Central memory CD8-positive, alpha-beta T cell (primary cell): Measurements from ENCODE around the gene CNPY1.
"Not testable (repeated sequence)": the region's sequence is repeated elsewhere in the genome, so short reads cannot be mapped to it uniquely, and the experiment has no call there.

Source experiments
- ATAC-seq: fragments of 150-1000 bp; cut with Tn5 transposase; replicated peaks from 2 replicates; pipeline ENCODE4 v1.10.0; 2022; ENCODE audit warnings: mild to moderate bottlenecking, moderate FRiP score, moderate number of reproducible peaks; ENCODE audit not compliant: poor library complexity, severe bottlenecking; ENCODE audit errors: extremely low read depth
- DNase-seq, 2 donors: peaks; one replicate each; pipeline ENCODE4 v3.0.0; 2021; ENCODE audit warnings: low spot score in 2 of 2
- H3K27ac Mint-ChIP-seq: one replicate; pipeline ENCODE4 v1.8.0; 2022; ENCODE audit warnings: low read depth, mild to moderate bottlenecking, moderate library complexity, mixed read lengths
- H3K27me3 Mint-ChIP-seq: one replicate; pipeline ENCODE4 v1.8.0; 2022; ENCODE audit warnings: mixed read lengths
- H3K36me3 Mint-ChIP-seq: one replicate; pipeline ENCODE4 v1.8.0; 2022; ENCODE audit warnings: mild to moderate bottlenecking, moderate library complexity, mixed read lengths; ENCODE audit not compliant: insufficient read depth
- H3K4me1 Mint-ChIP-seq: one replicate; pipeline ENCODE4 v1.8.0; 2022; ENCODE audit warnings: mixed read lengths
- H3K4me3 Mint-ChIP-seq: one replicate; pipeline ENCODE4 v1.8.0; 2022; ENCODE audit warnings: mild to moderate bottlenecking, moderate library complexity, mixed read lengths
- H3K9me3 Mint-ChIP-seq: one replicate; pipeline ENCODE4 v1.8.0; 2022; ENCODE audit warnings: mixed read lengths

CNPY1 gene

DNA sequence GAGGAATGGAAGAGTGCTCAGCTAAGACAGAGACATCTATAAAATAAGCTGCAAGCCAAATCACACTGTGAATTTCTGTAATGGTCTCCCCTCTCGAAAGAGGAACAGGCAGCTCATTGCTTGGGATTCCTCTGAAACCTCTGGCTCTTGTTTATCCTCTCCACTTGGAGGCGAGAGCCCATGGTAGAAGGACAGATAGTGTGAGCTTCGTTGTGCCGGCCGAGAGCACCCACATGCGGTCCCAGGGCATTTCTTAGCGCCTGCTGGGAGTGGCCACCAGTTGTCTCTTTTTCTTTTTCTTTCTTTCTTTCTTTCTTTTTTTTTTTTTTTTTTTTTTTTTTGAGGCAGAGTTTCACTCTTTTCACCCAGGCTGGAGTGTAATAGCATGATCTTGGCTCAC lies 26.2 kb downstream of the CNPY1 start:
- Mint-ChIP-seq H3K4me1 (no peaks in the 10 kb centered on the region), H3K4me3 (no peak overlapping the region), H3K27me3 (peaks cover 65% of the 10 kb centered on the region), H3K36me3 (no peaks in the 10 kb centered on the region), H3K27ac (no peak overlapping the region), H3K9me3 (no peaks in the 10 kb centered on the region)
- ATAC-seq (no peak), DNase-seq (no peak)

DNA sequence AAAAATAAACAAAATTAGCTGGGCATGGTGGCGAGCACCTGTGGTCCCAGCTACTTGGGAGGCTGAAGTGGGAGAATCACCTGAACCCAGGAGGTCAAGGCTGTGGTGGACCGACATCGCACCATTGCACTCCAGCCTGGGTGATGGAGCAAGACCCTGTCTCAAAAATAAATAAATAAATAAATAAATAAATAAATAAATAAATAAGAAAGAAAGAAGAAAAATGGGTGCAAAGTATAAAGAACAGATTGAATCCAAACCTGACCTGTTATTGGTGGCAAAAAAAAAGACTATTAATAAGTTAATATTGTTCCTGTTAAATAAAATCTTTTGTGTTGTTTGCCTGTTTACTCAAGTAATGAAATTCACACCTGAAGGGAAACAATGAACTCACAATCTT lies 27.0 kb downstream of the CNPY1 start:
- peaks cover 69% of the 10 kb centered on the region for H3K27me3 Mint-ChIP-seq
- H3K4me1 Mint-ChIP-seq, H3K4me3 Mint-ChIP-seq, H3K36me3 Mint-ChIP-seq, H3K9me3 Mint-ChIP-seq, DNase-seq, H3K27ac Mint-ChIP-seq, ATAC-seq: not testable (repeated sequence)

DNA sequence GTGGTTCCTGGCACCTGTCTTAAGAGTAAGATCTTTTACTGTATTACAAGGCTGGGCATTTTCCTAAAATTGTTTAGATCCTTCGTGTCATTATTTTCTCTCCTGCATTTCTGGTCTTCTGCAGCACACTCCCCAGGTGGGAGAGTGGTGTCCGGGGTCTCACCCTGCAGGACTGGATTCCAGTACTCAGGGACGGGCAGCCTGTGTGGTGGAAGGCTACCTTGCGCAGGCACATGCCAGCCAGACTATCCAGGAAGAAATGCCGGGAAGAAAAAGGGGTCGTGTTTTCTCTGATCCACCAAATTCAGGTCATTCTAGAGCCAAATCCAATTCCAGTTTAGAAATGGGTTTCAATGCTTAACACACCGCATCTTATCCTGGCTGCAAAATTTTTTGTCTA lies 27.7 kb downstream of the CNPY1 start:
- Mint-ChIP-seq H3K36me3 (no peaks in the 10 kb centered on the region), H3K9me3 (no peaks in the 10 kb centered on the region), H3K4me3 (no peak overlapping the region), H3K4me1 (no peaks in the 10 kb centered on the region), H3K27ac (no peak overlapping the region), H3K27me3 (peaks cover 69% of the 10 kb centered on the region)
- DNase-seq (no peak), ATAC-seq (no peak)

DNA sequence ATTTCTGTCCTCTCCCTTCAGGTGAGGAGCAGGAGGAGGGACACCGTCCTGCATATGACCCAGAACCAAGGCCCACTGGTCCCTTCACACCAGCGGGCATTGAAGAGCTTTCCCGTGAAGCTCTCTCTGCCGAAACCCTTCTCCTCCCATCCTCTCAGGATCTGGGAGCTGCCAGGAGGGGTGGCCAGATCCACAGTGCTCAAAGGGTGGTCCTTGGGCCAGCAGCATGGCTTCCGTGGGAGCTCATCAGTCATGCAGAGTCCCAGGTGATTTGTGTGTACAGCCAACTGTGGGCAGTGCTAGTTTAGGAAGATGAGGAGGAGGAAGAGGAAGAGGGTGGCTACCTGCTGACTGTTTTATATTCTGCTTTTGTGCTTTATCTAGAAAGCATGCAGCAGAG lies 28.4 kb downstream of the CNPY1 start:
- Mint-ChIP-seq H3K27me3 (peaks cover 69% of the 10 kb centered on the region), H3K4me1 (no peaks in the 10 kb centered on the region), H3K27ac (no peak overlapping the region), H3K4me3 (no peak overlapping the region), H3K9me3 (no peaks in the 10 kb centered on the region), H3K36me3 (no peaks in the 10 kb centered on the region)
- ATAC-seq (no peak), DNase-seq (no peak)

DNA sequence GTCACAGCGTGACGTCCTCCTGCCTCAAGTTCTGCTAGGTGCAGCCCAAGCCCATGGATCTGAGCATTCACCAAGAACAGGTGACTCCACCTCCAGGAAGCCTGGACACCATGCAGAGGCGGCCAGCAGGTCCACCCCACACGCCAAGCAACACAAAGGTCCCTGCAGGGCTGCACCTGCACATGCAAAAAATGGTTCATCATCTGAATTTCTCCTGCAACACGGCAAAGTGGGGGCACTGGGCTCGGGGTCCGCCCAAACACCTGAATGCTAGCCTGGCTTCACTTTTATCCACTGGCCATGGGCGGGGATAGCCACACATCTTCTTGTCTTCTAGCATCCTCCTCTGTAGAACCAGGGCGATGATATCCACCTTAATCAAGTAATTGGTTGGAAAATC lies 28.9 kb downstream of the CNPY1 start:
- Mint-ChIP-seq H3K4me1 (no peaks in the 10 kb centered on the region), H3K27ac (no peak overlapping the region), H3K9me3 (no peaks in the 10 kb centered on the region), H3K27me3 (peaks cover 69% of the 10 kb centered on the region), H3K36me3 (no peaks in the 10 kb centered on the region), H3K4me3 (no peak overlapping the region)
- ATAC-seq (no peak), DNase-seq (no peak)

DNA sequence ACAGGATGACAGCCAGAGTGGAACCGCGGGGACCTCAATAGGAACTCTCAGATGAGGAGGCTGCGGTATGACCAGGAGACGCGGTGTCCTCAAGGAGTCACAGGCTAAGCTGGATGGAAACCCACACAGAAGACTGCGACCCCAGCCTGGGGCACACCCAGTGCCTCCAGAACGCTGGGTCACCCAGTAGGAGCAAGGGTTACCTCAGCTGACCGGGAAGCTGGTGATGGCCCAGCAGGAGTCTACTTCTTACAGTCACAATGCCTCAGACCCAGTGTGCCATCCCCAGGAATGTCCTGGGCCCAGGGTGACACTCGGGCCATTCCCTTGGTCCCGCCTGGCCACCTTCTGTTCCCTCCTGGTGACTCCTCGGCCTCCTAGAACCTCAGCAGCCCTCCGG lies 29.9 kb downstream of the CNPY1 start:
- Mint-ChIP-seq H3K36me3 (no peaks in the 10 kb centered on the region), H3K4me3 (no peak overlapping the region)

DNA sequence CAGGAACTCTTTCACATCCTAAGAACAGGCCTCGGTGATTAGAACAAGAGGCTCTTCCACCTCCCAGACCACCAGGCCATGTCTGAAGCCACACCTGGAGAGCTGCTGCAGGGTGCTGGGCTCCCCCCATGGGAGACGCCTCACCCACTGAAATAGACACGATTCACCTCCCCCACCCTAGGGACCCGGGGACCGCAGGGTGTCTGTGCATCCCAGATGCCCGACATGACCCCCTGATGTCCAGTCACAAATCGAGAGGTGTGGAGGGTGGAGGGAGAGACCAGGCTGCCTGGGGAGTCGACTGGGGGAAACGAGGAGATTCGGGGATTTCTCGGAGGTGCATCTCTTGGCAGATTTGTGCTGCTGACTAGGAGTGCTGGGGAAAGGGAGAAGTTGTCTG lies 31.0 kb downstream of the CNPY1 start:
- H3K27ac Mint-ChIP-seq: no peak overlapping the region
- no peak for DNase-seq
- H3K4me3 Mint-ChIP-seq: no peak overlapping the region
- peaks cover 88% of the 10 kb centered on the region for H3K27me3 Mint-ChIP-seq
- no peaks in the 10 kb centered on the region for H3K9me3 Mint-ChIP-seq
- H3K4me1 Mint-ChIP-seq: peaks cover under 1% of the 10 kb centered on the region
- H3K36me3 Mint-ChIP-seq: peaks cover under 1% of the 10 kb centered on the region
- no peak for ATAC-seq

More for the DNA sequence above, 29.9 kb downstream of the CNPY1 start:
- Mint-ChIP-seq H3K27ac (no peak overlapping the region), H3K27me3 (peaks cover 76% of the 10 kb centered on the region), H3K9me3 (no peaks in the 10 kb centered on the region), H3K4me1 (no peaks in the 10 kb centered on the region)
- DNase-seq (no peak), ATAC-seq (no peak)

DNA sequence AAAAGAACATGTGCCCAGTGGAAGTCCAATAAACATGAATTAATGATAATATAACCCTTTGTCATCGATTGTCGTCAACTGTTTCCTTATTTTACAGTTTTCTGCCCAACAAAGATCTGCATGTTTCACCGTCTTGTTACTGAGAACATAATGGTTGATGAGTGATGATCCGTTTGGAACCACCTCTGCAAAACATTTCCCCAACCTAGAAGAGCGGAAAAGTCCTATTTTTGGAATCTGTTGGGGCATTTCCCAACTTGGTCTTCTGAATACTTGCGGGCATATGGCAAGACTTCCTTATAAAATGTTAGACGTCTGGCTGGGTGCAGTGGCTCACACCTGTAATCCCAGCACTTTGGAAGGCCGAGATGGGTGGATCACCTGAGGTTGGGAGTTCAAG lies 32.1 kb downstream of the CNPY1 start:
- ATAC-seq: no peak
- Mint-ChIP-seq H3K36me3 (peaks cover 5% of the 10 kb centered on the region), H3K4me3 (no peak overlapping the region), H3K4me1 (peaks cover 8% of the 10 kb centered on the region), H3K27me3 (peaks cover 98% of the 10 kb centered on the region), H3K9me3 (no peaks in the 10 kb centered on the region), H3K27ac (no peak overlapping the region)
- no peak for DNase-seq

DNA sequence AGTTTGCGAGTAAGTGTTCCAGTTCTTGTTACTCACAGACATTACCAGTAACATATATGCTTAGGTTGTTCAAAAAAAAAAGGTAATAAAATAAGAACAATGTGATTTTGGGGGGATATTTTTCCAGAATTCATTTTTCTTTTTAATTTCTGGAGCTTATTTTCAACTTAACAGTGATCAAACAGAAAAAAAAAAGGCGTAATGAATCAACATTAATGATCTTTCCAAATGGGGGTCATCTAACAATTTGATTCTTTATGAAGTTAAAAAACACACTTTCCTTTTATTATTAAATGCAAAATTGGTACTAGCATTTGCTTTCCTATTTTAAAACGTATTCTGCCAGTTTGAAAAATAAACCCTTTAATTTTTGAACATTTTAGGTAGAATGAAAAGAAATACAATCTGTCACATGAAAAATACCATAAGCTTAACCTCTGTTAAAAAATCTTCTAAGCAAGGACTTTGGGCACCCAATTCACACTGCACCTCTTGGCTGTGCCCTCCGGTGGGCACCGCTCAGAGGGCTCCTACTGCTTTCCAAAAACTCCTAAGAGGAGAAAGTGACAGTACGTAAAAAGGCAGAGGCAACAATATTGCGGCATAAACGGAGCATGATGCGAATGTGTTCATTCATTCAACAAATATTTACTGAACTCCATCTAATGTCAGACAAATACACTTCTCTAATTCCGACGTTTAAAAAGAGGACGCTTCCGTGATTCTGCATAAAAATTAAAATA lies 32.6 kb downstream of the CNPY1 start:
- DNase-seq (no peak), ATAC-seq (no peak)
- Mint-ChIP-seq H3K36me3 (peaks cover 7% of the 10 kb centered on the region), H3K4me3 (no peak overlapping the region), H3K27me3 (peaks cover 100% of the 10 kb centered on the region), H3K9me3 (no peaks in the 10 kb centered on the region), H3K4me1 (peaks cover 12% of the 10 kb centered on the region), H3K27ac (no peak overlapping the region)

DNA sequence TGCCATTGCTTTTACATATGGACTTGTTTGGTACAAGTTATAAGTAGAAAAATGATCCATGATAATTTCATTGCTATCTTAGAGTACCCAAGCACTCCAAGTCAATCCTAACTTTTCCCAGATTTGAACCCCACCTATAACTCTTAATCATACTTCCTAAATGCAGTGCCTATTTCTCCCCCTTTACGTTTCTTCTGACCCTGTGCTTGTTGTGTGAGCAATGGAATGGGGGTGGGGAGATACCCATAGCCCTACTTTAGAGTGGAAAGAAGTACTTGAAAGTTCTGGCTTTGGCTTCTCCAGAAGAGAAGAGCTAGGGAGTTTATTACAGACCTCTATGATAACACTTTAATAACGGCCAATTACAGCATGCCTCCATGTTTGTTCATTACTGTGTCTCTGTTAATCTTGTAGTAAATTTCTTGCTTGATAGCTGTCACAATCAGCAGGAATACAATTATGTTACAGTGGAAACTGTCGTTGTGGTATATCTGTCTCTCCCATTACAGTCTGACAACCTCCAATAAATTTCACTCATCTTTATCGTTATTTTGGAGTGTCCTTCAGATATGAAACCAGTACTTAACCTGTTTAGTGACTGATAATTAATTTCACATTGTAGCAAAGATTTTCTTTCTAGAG lies 34.0 kb downstream of the CNPY1 start:
- ATAC-seq (no peak), DNase-seq (no peak)
- H3K9me3 Mint-ChIP-seq: no peaks in the 10 kb centered on the region
- peaks cover 7% of the 10 kb centered on the region for H3K36me3 Mint-ChIP-seq
- H3K27ac Mint-ChIP-seq: no peak overlapping the region
- H3K27me3 Mint-ChIP-seq: peaks cover 100% of the 10 kb centered on the region
- H3K4me3 Mint-ChIP-seq: no peak overlapping the region
- peaks cover 12% of the 10 kb centered on the region for H3K4me1 Mint-ChIP-seq

DNA sequence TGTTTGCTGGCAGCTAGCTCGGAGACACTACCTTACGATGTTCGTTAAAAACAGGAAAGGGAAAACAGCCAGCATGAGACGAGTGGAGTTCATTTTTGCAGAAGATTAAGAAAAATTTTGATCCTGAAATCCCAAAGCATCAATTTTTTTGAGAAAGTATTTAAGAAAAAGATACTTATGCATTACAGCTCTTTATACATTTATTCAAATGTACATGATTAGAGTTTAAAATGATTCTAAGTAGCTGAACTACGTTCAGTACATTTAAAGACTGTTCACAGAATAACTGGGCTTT lies 34.7 kb downstream of the CNPY1 start:
- no peaks in the 10 kb centered on the region for H3K9me3 Mint-ChIP-seq
- DNase-seq: no peak
- H3K4me3 Mint-ChIP-seq: no peak overlapping the region
- peaks cover 100% of the 10 kb centered on the region for H3K27me3 Mint-ChIP-seq
- H3K27ac Mint-ChIP-seq: no peak overlapping the region
- H3K36me3 Mint-ChIP-seq: peaks cover 10% of the 10 kb centered on the region
- ATAC-seq: no peak
- H3K4me1 Mint-ChIP-seq: peaks cover 16% of the 10 kb centered on the region

DNA sequence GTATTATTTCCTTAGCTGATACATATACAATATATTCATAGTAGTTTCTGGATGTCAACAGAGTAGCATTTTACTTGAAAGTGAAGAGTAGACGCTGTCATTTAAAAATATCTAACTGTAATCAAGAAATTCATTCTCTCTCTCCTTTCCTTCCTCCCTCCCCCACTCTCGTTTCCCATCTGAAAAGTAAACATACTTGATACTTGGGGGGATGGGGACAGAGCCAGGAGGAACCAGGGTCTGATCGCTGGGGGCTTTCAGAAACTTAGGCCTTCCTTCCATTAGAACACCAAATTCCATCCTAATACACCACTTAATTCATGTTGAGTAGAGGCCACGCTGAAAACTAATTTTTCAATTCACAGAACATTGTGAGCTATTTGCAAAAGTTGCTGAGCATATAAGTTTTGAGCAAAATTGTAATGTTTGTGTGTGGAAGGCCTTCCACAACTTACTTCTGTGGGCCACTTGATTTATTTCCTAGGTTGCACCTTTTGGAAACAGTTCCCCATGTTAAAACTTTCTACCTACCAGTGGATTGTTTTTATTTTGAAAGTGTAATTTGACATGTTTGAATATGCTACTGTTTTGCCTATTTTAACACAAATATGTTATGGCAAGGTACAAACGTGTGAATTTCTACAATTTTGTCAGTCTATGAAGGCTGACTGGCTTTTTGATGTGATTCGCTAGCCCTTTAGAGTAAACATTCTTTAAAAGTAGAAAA lies 35.2 kb downstream of the CNPY1 start:
- H3K9me3 Mint-ChIP-seq: no peaks in the 10 kb centered on the region
- H3K27ac Mint-ChIP-seq: no peak overlapping the region

More for the DNA sequence above, 35.2 kb downstream of the CNPY1 start:
- ATAC-seq (no peak), DNase-seq (no peak)
- Mint-ChIP-seq H3K4me3 (no peak overlapping the region), H3K36me3 (peaks cover 10% of the 10 kb centered on the region), H3K27me3 (peaks cover 100% of the 10 kb centered on the region), H3K4me1 (peaks cover 16% of the 10 kb centered on the region)
